ENCODE data around the gene KPNA6. TPM values are rescaled to one million over a fixed set of nuclear protein-coding genes. Genes with fewer than 3 reads are reported as not detected.
A peak's percentile ranks its signal among the peaks of the same experiment; 100 is the strongest.

KPNA6 gene
- total and polyA plus RNA-seq, 2 of the 13 experiments (the other 11 are each of a cell fraction or from before 2014, with no cell fraction given): 22.0 to 47.5 TPM

DNA sequence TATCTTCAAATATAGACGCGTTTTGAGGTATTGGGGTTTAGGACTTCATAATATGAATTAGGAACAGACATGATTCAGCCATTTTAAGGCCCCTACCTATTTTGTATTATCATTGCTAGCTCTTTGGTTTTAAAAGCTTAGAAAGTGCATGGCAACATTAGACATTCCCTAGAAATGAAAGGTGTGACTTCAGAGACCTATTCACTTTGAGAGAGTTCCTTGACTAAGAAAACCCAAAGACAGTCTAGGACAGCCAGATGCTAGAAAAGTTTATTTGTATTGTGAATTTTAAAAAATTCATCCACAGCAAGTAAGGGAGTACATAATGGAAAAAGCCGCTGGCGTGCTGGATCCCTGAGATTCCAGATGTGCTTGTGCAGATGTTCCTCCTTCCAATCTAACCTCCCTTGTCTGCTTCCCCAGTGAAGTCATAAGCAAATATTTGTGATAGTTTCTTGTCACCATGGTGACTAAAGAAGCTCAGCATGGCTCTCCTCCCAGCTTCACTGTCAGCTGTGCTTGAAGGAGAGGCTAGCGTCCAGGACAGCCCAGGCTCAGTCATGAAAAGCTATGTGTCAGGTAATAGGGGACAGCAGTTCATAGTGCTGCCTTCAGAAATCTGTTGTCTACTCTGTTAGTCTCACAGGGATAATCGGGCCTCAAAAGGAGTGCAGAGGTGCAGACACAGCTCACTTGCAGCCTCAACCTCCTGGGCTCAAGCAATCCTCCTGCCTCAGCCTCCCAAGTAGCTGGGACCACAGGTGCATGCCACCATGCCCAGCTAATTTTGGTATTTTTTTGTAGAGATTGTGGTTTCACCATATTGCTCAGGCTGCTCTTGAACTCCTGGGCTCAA, 34.8 kb downstream of the KPNA6 start (continued):
- 0 out of 2 replicates have a peak, but pooled peaks have one; percentile 29 for TF ChIP-seq ZNF891 (CRISPR knock-in tag; IDR thresholded peaks at IDR 0.05)
- no peak for TF ChIP-seq IRX3 (CRISPR knock-in tag; IDR thresholded peaks at IDR 0.05; ENCODE audit: borderline replicate concordance, low read depth)
- no peak for TF ChIP-seq ZNF652 (CRISPR knock-in tag; IDR thresholded peaks at IDR 0.05; ENCODE audit: borderline replicate concordance, low read depth)
- TF ChIP-seq, protein P1, sequence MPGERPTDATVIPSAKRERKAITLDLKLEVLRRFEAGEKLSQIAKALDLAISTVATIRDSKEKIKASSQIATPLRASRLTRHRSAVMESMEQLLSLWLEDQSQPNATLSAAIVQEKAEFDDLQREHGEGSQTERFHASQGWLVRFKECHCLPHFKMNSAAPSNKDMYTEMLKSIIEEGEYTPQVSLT (CRISPR knock-in tag; IDR thresholded peaks at IDR 0.05; ENCODE audit: borderline replicate concordance, low read depth): no peak
- no peak for TF ChIP-seq ZNF468 (CRISPR knock-in tag; IDR thresholded peaks at IDR 0.05)
- TF ChIP-seq, protein P2, sequence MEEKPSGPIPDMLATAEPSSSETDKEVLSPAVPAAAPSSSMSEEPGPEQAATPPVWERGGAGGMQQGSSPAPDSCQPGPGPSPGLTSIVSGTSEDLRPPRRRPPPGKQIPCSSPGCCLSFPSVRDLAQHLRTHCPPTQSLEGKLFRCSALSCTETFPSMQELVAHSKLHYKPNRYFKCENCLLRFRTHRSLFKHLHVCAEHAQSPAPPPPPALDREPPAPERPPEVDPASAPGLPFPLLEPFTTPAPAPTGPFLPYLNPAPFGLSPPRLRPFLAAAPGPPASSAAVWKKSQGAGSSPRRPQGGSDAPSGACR (CRISPR knock-in tag; IDR thresholded peaks at IDR 0.05): no peak
- TF ChIP-seq, protein P3, sequence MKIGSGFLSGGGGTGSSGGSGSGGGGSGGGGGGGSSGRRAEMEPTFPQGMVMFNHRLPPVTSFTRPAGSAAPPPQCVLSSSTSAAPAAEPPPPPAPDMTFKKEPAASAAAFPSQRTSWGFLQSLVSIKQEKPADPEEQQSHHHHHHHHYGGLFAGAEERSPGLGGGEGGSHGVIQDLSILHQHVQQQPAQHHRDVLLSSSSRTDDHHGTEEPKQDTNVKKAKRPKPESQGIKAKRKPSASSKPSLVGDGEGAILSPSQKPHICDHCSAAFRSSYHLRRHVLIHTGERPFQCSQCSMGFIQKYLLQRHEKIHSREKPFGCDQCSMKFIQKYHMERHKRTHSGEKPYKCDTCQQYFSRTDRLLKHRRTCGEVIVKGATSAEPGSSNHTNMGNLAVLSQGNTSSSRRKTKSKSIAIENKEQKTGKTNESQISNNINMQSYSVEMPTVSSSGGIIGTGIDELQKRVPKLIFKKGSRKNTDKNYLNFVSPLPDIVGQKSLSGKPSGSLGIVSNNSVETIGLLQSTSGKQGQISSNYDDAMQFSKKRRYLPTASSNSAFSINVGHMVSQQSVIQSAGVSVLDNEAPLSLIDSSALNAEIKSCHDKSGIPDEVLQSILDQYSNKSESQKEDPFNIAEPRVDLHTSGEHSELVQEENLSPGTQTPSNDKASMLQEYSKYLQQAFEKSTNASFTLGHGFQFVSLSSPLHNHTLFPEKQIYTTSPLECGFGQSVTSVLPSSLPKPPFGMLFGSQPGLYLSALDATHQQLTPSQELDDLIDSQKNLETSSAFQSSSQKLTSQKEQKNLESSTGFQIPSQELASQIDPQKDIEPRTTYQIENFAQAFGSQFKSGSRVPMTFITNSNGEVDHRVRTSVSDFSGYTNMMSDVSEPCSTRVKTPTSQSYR (CRISPR knock-in tag; IDR thresholded peaks at IDR 0.05; ENCODE audit: borderline replicate concordance): no peak
- TF ChIP-seq ZNF3 (CRISPR knock-in tag; IDR thresholded peaks at IDR 0.05): no peak
- TF ChIP-seq, protein P4, sequence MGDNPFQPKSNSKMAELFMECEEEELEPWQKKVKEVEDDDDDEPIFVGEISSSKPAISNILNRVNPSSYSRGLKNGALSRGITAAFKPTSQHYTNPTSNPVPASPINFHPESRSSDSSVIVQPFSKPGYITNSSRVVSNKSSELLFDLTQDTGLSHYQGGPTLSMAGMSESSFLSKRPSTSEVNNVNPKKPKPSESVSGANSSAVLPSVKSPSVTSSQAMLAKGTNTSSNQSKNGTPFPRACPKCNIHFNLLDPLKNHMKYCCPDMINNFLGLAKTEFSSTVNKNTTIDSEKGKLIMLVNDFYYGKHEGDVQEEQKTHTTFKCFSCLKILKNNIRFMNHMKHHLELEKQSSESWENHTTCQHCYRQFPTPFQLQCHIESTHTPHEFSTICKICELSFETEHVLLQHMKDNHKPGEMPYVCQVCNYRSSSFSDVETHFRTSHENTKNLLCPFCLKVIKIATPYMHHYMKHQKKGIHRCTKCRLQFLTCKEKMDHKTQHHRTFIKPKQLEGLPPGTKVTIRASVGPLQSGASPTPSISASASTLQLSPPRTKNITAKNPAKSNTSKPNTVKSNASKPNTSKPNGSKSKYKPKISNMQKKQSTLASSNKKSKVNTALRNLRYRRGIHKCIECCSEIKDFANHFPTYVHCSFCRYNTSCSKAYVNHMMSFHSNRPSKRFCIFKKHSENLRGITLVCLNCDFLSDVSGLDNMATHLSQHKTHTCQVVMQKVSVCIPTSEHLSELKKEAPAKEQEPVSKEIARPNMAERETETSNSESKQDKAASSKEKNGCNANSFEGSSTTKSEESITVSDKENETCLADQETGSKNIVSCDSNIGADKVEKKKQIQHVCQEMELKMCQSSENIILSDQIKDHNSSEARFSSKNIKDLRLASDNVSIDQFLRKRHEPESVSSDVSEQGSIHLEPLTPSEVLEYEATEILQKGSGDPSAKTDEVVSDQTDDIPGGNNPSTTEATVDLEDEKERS (CRISPR knock-in tag; IDR thresholded peaks at IDR 0.05): no peak
- TF ChIP-seq, protein P5, sequence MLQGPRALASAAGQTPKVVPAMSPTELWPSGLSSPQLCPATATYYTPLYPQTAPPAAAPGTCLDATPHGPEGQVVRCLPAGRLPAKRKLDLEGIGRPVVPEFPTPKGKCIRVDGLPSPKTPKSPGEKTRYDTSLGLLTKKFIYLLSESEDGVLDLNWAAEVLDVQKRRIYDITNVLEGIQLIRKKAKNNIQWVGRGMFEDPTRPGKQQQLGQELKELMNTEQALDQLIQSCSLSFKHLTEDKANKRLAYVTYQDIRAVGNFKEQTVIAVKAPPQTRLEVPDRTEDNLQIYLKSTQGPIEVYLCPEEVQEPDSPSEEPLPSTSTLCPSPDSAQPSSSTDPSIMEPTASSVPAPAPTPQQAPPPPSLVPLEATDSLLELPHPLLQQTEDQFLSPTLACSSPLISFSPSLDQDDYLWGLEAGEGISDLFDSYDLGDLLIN (CRISPR knock-in tag; IDR thresholded peaks at IDR 0.05; ENCODE audit: borderline replicate concordance): no peak
- no peak for TF ChIP-seq GABPB1 (CRISPR knock-in tag; IDR thresholded peaks at IDR 0.05)
- no peak for TF ChIP-seq ZNF781 (CRISPR knock-in tag; IDR thresholded peaks at IDR 0.05; ENCODE audit: borderline replicate concordance, not compliant biosample characterization)
- no peak for TF ChIP-seq SRY (CRISPR knock-in tag; IDR thresholded peaks at IDR 0.05)
- TF ChIP-seq SMAD1 (CRISPR knock-in tag; IDR thresholded peaks at IDR 0.05; ENCODE audit: borderline replicate concordance, low read depth): no peak
- no peak for TF ChIP-seq KDM5B (CRISPR knock-in tag; IDR thresholded peaks at IDR 0.05; ENCODE audit: borderline replicate concordance)
- no peak for TF ChIP-seq ZNF143 (CRISPR knock-in tag; IDR thresholded peaks at IDR 0.05)
- TF ChIP-seq DR1 (CRISPR knock-in tag; IDR thresholded peaks at IDR 0.05): no peak
